Gastroesophageal sphincter (tissue), 3 donors: ENCODE measurements around the gene NEURL1.

Experiments used
- EP300 ChIP-seq: sonication (generic); formaldehyde crosslinking; IDR thresholded peaks from one replicate; pipeline ENCODE4 v1.6.1; 2017; ENCODE audit warnings: antibody characterized with exemption, mild to moderate bottlenecking
- POLR2A ChIP-seq, 2 donors: fragments of 450-650 bp; IDR thresholded peaks; one replicate each; pipeline ENCODE4 v1.6.1; 2017; ENCODE audit warnings: antibody characterized with exemption in 2 of 2, mild to moderate bottlenecking in 2 of 2, moderate library complexity in 1 of 2
- POLR2AphosphoS5 ChIP-seq: sonication (generic); formaldehyde crosslinking; IDR thresholded peaks from one replicate; pipeline ENCODE4 v1.6.1; 2017; ENCODE audit warnings: antibody characterized with exemption
- TF ChIP-seq, protein P1 (sequence below), 4 experiments: fragments of 200-600 bp in 2 of 4; fragments of 450-650 bp in 2 of 4; sonication (generic) in 1 of 4; IDR thresholded peaks; one replicate each; pipeline ENCODE4 v1.5.1; 2017 to 2019; ENCODE audit warnings: antibody characterized with exemption in 4 of 4, mild to moderate bottlenecking in 2 of 4, moderate library complexity in 2 of 4

DNA sequence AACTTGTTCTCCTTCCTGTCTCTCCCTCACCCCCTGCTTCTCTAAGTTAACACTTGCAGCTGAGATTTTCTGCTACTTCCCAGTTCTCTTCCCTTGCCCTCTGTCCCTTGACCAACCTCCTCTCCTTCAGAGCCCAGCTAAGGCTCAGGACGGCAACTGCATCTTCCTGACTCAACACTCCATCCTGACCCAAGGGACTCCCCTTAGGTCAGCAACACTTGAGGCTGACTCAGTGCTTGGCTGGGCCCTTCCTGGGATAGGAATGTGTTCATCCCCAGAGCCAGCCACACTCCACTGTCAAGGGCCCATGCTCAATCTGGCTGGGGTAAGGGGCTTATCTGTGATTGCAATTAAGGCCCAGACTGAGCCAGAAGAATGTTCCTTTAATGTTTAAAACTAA is 44.8 kb upstream of the NEURL1 start:
- TF ChIP-seq EP300: no peak
- TF ChIP-seq, protein P1, sequence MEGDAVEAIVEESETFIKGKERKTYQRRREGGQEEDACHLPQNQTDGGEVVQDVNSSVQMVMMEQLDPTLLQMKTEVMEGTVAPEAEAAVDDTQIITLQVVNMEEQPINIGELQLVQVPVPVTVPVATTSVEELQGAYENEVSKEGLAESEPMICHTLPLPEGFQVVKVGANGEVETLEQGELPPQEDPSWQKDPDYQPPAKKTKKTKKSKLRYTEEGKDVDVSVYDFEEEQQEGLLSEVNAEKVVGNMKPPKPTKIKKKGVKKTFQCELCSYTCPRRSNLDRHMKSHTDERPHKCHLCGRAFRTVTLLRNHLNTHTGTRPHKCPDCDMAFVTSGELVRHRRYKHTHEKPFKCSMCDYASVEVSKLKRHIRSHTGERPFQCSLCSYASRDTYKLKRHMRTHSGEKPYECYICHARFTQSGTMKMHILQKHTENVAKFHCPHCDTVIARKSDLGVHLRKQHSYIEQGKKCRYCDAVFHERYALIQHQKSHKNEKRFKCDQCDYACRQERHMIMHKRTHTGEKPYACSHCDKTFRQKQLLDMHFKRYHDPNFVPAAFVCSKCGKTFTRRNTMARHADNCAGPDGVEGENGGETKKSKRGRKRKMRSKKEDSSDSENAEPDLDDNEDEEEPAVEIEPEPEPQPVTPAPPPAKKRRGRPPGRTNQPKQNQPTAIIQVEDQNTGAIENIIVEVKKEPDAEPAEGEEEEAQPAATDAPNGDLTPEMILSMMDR (IDR thresholded peaks at IDR 0.05): no peak
- no peak for TF ChIP-seq POLR2A (IDR thresholded peaks at IDR 0.05)
- TF ChIP-seq POLR2AphosphoS5: peak; percentile 80
